ENCODE results near the gene SGCE. TPM values are rescaled to one million over a fixed set of nuclear protein-coding genes. Genes with fewer than 3 reads are reported as not detected.

The SGCE gene
- total RNA-seq, 1 donor from 2014 or later, result 51.3 TPM

DNA sequence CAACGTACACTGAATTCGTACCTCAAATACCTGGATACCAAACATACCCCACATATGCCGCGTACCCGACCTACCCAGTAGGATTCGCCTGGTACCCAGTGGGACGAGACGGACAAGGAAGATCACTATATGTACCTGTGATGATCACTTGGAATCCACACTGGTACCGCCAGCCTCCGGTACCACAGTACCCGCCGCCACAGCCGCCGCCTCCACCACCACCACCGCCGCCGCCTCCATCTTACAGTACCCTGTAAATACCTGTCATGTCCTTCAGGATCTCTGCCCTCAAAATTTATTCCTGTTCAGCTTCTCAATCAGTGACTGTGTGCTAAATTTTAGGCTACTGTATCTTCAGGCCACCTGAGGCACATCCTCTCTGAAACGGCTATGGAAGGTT is 9.5 kb upstream of the SGCE start:
- H3K4me3 Mint-ChIP-seq, result no peak overlapping the region
- no peaks in the 10 kb centered on the region for H3K27me3 Mint-ChIP-seq (ENCODE audit: low read depth)
- no peaks in the 10 kb centered on the region for H3K4me1 Mint-ChIP-seq
- TF ChIP-seq, protein P1, sequence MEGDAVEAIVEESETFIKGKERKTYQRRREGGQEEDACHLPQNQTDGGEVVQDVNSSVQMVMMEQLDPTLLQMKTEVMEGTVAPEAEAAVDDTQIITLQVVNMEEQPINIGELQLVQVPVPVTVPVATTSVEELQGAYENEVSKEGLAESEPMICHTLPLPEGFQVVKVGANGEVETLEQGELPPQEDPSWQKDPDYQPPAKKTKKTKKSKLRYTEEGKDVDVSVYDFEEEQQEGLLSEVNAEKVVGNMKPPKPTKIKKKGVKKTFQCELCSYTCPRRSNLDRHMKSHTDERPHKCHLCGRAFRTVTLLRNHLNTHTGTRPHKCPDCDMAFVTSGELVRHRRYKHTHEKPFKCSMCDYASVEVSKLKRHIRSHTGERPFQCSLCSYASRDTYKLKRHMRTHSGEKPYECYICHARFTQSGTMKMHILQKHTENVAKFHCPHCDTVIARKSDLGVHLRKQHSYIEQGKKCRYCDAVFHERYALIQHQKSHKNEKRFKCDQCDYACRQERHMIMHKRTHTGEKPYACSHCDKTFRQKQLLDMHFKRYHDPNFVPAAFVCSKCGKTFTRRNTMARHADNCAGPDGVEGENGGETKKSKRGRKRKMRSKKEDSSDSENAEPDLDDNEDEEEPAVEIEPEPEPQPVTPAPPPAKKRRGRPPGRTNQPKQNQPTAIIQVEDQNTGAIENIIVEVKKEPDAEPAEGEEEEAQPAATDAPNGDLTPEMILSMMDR (IDR thresholded peaks at IDR 0.05; ENCODE audit: unreplicated experiment), result no peak
- H3K36me3 Mint-ChIP-seq, result peaks cover 27% of the 10 kb centered on the region
- DNase-seq (ENCODE audit: low spot score in 2 of 2, unreplicated experiment in 2 of 2), result no peak
- no peak overlapping the region for H3K27ac Mint-ChIP-seq
- H3K9me3 Mint-ChIP-seq, result peaks cover 17% of the 10 kb centered on the region

DNA sequence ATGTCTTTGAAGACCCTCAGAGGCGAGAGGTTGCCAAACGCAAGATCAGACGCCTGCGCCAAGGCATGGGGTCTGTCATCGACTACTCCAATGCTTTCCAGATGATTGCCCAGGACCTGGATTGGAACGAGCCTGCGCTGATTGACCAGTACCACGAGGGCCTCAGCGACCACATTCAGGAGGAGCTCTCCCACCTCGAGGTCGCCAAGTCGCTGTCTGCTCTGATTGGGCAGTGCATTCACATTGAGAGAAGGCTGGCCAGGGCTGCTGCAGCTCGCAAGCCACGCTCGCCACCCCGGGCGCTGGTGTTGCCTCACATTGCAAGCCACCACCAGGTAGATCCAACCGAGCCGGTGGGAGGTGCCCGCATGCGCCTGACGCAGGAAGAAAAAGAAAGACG is 8.1 kb upstream of the SGCE start:
- no peak for DNase-seq (ENCODE audit: low spot score in 2 of 2, unreplicated experiment in 2 of 2)
- H3K36me3 Mint-ChIP-seq, result peaks cover 27% of the 10 kb centered on the region
- peaks cover 17% of the 10 kb centered on the region for H3K9me3 Mint-ChIP-seq
- peaks cover 2% of the 10 kb centered on the region for H3K4me1 Mint-ChIP-seq
- H3K4me3 Mint-ChIP-seq, result no peak overlapping the region
- H3K27ac Mint-ChIP-seq, result no peak overlapping the region
- H3K27me3 Mint-ChIP-seq (ENCODE audit: low read depth), result no peaks in the 10 kb centered on the region
- TF ChIP-seq, protein P1 (IDR thresholded peaks at IDR 0.05; ENCODE audit: unreplicated experiment), result no peak

- Mint-ChIP-seq H3K4me3 (no peak overlapping the region), H3K27ac (no peak overlapping the region), H3K4me1 (peaks cover 3% of the 10 kb centered on the region), H3K27me3 (ENCODE audit: low read depth) (no peaks in the 10 kb centered on the region), H3K36me3 (peaks cover 27% of the 10 kb centered on the region), H3K9me3 (peaks cover 17% of the 10 kb centered on the region)
- TF ChIP-seq, protein P1 (IDR thresholded peaks at IDR 0.05; ENCODE audit: unreplicated experiment), result no peak
- DNase-seq (ENCODE audit: low spot score in 2 of 2, unreplicated experiment in 2 of 2), result no peak
Observed at GRCh38 chr7:94662548-94662947, 6.6 kb upstream of the SGCE start.

- TF ChIP-seq, protein P1 (IDR thresholded peaks at IDR 0.05; ENCODE audit: unreplicated experiment), result no peak
- no peak overlapping the region for H3K27ac Mint-ChIP-seq
Observed at GRCh38 chr7:94660006-94660405, 4.1 kb upstream of the SGCE start.

DNA sequence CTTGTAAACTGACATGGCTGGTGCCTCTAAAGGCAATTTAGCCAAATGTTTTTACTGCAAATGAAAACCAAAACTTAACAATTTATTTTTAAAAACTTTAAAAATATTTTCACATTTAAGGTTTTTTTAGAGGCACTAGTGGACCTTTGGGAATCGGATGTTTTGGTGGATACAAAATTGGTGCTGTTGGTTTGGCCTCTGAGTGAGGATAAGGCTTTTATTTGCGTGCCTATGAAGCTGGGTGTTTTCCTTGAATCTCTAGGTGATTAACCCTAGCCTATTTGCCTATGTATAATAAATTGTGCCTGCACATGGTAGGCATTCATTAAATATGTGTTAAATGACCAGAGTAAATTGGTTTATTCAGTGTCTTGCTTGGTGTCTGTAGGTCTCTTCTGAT is 2.9 kb upstream of the SGCE start:
- H3K36me3 Mint-ChIP-seq, result peaks cover 9% of the 10 kb centered on the region
- H3K27ac Mint-ChIP-seq, result peak overlapping the region; percentile 78
- H3K9me3 Mint-ChIP-seq, result no peaks in the 10 kb centered on the region
- peaks cover 10% of the 10 kb centered on the region for H3K4me1 Mint-ChIP-seq
- no peak for DNase-seq (ENCODE audit: low spot score in 2 of 2, unreplicated experiment in 2 of 2)
- peak overlapping the region; percentile 49 for H3K4me3 Mint-ChIP-seq
- TF ChIP-seq, protein P1 (IDR thresholded peaks at IDR 0.05; ENCODE audit: unreplicated experiment), result no peak
- H3K27me3 Mint-ChIP-seq (ENCODE audit: low read depth), result no peaks in the 10 kb centered on the region

More at GRCh38 chr7:94660006-94660405, 4.1 kb upstream of the SGCE start:
- peaks cover 3% of the 10 kb centered on the region for H3K4me1 Mint-ChIP-seq
- peaks cover 19% of the 10 kb centered on the region for H3K36me3 Mint-ChIP-seq
- H3K4me3 Mint-ChIP-seq, result no peak overlapping the region
- no peaks in the 10 kb centered on the region for H3K27me3 Mint-ChIP-seq (ENCODE audit: low read depth)
- H3K9me3 Mint-ChIP-seq, result peaks cover 6% of the 10 kb centered on the region
- no peak for DNase-seq (ENCODE audit: low spot score in 2 of 2, unreplicated experiment in 2 of 2)

Measured in mesothelial cell of epicardium (in vitro differentiated cells).